SK-N-SH (cell line): ENCODE results near the gene LTC4S. TPM values are rescaled to one million over a fixed set of nuclear protein-coding genes. Genes with fewer than 3 reads are reported as not detected.
A peak's percentile ranks its signal among the peaks of the same experiment; 100 is the strongest.

Experiments
- CTCF ChIA-PET: fragments of 300-600, 350-600 bp; formaldehyde crosslinking; extraction: SDS; loops from one replicate; lab custom pipeline; 2021; lab: Yijun Ruan, JAX
- POLR2A ChIA-PET: fragments of 350-600 bp; sonication (Branson Sonifier 250); formaldehyde crosslinking; extraction: SDS; loops from one replicate; lab custom pipeline; 2020; ENCODE audit warnings: antibody characterized with exemption, inconsistent platforms; lab: Yijun Ruan, JAX
- DNase-seq: peaks from one replicate; pipeline ENCODE4 v3.0.0; 2012
- H2AFZ ChIP-seq: fragments of 200-600 bp; sonication (generic); 2 replicates; pipeline ENCODE4 v1.8.1; 2016; ENCODE audit warnings: antibody characterized with exemption, mild to moderate bottlenecking, low read depth
- H3F3A ChIP-seq: fragments of 200-600 bp; sonication (generic); replicated peaks from 2 replicates; pipeline ENCODE3; 2016; ENCODE audit warnings: antibody characterized with exemption, mild to moderate bottlenecking; ENCODE audit not compliant: insufficient read depth
- H3K27ac ChIP-seq, 2 experiments: fragments of 200-500 bp in 1 of 2; fragments of 200-600 bp in 1 of 2; sonication (Bioruptor generic) in 1 of 2; sonication (generic), shearing (Covaris generic) in 1 of 2; 2 replicates each; pipeline versions ENCODE4 v1.5.1 to v1.6.1; 2014 to 2016; ENCODE audit warnings: low read depth in 2 of 2, inconsistent platforms in 1 of 2, low read length in 1 of 2, mild to moderate bottlenecking in 1 of 2, mixed read lengths in 1 of 2
- H3K27me3 ChIP-seq: fragments of 200-600 bp; sonication (generic), shearing (Covaris generic); 2 replicates; pipeline ENCODE4 v1.6.1; 2016; ENCODE audit warnings: mixed run types; ENCODE audit not compliant: insufficient read depth
- H3K36me3 ChIP-seq, 2 experiments: fragments of 200-500 bp in 1 of 2; fragments of 200-600 bp in 1 of 2; sonication (Bioruptor generic) in 1 of 2; sonication (generic) in 1 of 2; replicated peaks in 1 of 2; 2 replicates each; pipeline versions ENCODE3 to v1.5.1; 2014 to 2016; ENCODE audit warnings: low read length in 1 of 2, mild to moderate bottlenecking in 1 of 2; ENCODE audit not compliant: insufficient read depth in 2 of 2, control insufficient read depth in 1 of 2
- H3K4me1 ChIP-seq, 2 experiments: fragments of 200-500 bp in 1 of 2; fragments of 200-600 bp in 1 of 2; sonication (Bioruptor generic) in 1 of 2; sonication (generic), shearing (Covaris generic) in 1 of 2; 2 replicates each; pipeline versions ENCODE4 v1.5.1 to v1.6.1; 2014 to 2016; ENCODE audit warnings: low read depth in 1 of 2, low read length in 1 of 2, mixed run types in 1 of 2; ENCODE audit not compliant: insufficient read depth in 2 of 2, control insufficient read depth in 1 of 2
- H3K4me2 ChIP-seq: fragments of 200-600 bp; sonication (generic), shearing (Covaris generic); 2 replicates; pipeline ENCODE4 v1.6.1; 2017; ENCODE audit warnings: mixed run types
- H3K4me3 ChIP-seq, 2 experiments: fragments of 200-500 bp in 1 of 2; fragments of 200-600 bp in 1 of 2; sonication (Bioruptor generic) in 1 of 2; sonication (generic), shearing (Covaris generic) in 1 of 2; 2 replicates each; pipeline versions ENCODE4 v1.5.1 to v1.8.1; 2014 to 2016; ENCODE audit warnings: low read depth in 2 of 2, inconsistent platforms in 1 of 2, low read length in 1 of 2, mild to moderate bottlenecking in 1 of 2, mixed read lengths in 1 of 2, moderate library complexity in 1 of 2
- H3K79me2 ChIP-seq: fragments of 200-600 bp; sonication (generic); 2 replicates; pipeline ENCODE4 v1.8.1; 2017; ENCODE audit warnings: mild to moderate bottlenecking; ENCODE audit not compliant: insufficient read depth
- H3K9ac ChIP-seq: fragments of 200-600 bp; sonication (generic); 2 replicates; pipeline ENCODE4 v1.6.1; 2017; ENCODE audit warnings: mixed run types
- H3K9me2 ChIP-seq: fragments of 200-600 bp; sonication (generic); 2 replicates; pipeline ENCODE4 v1.6.1; 2017; ENCODE audit warnings: mixed run types
- H3K9me3 ChIP-seq: fragments of 200-600 bp; sonication (generic); 2 replicates; pipeline ENCODE4 v1.6.1; 2017; ENCODE audit warnings: mixed run types, mild to moderate bottlenecking, moderate library complexity
- H4K20me1 ChIP-seq: fragments of 200-600 bp; sonication (generic); 2 replicates; pipeline ENCODE4 v1.6.1; 2017; ENCODE audit warnings: mild to moderate bottlenecking, mixed run types; ENCODE audit not compliant: insufficient read depth
- CHD2 ChIP-seq: fragments of 150-350 bp; IDR thresholded peaks from 2 replicates; pipeline ENCODE4 v1.6.1; 2018; ENCODE audit warnings: low read length; ENCODE audit not compliant: partially characterized antibody
- ELF1 ChIP-seq: IDR thresholded peaks from 2 replicates; pipeline ENCODE4 v1.4.0; 2012
- EP300 ChIP-seq, 2 experiments: IDR thresholded peaks; 2 replicates each; pipeline versions ENCODE4 v1.4.0 to v1.6.1; 2012; ENCODE audit warnings: borderline replicate concordance in 1 of 2, low read depth in 1 of 2, low read length in 1 of 2
- EZH2phosphoT487 ChIP-seq: fragments of 200-600 bp; sonication (generic); IDR thresholded peaks from 2 replicates; pipeline ENCODE4 v1.6.1; 2017; ENCODE audit warnings: low read depth, mixed run types, mild to moderate bottlenecking, antibody characterized with exemption, moderate library complexity, borderline replicate concordance
- FOSL2 ChIP-seq: IDR thresholded peaks from 2 replicates; pipeline ENCODE4 v1.4.0; 2012; ENCODE audit warnings: low read depth, mild to moderate bottlenecking, moderate library complexity, borderline replicate concordance
- FOXJ3 ChIP-seq: sonication (generic); formaldehyde crosslinking; IDR thresholded peaks from 2 replicates; pipeline ENCODE4 v1.5.1; 2020; ENCODE audit warnings: mild to moderate bottlenecking, missing genetic modification reagents
- FOXM1 ChIP-seq: IDR thresholded peaks from 2 replicates; pipeline ENCODE4 v1.4.0; 2012; ENCODE audit warnings: low read depth, mild to moderate bottlenecking
- GABPA ChIP-seq: IDR thresholded peaks from 2 replicates; pipeline ENCODE4 v1.4.0; 2012; ENCODE audit warnings: low read depth, mild to moderate bottlenecking
- GATA2 ChIP-seq: sonication (generic); formaldehyde crosslinking; IDR thresholded peaks from 2 replicates; pipeline ENCODE4 v1.5.0; 2020; ENCODE audit warnings: mild to moderate bottlenecking, missing genetic modification reagents
- JUND ChIP-seq: IDR thresholded peaks from 2 replicates; pipeline ENCODE4 v1.4.0; 2012
- MEF2A ChIP-seq: IDR thresholded peaks from 2 replicates; pipeline ENCODE4 v1.4.0; 2012; ENCODE audit warnings: low read depth, borderline replicate concordance
- NRF1 ChIP-seq: IDR thresholded peaks from 2 replicates; pipeline ENCODE4 v1.6.1; 2012; ENCODE audit warnings: low read depth, mild to moderate bottlenecking, low read length
- PBX3 ChIP-seq: IDR thresholded peaks from 2 replicates; pipeline ENCODE4; 2012
- POLR2AphosphoS5 ChIP-seq: IDR thresholded peaks from 2 replicates; pipeline ENCODE4 v1.6.1; 2012; ENCODE audit warnings: low read depth, low read length
- RAD21 ChIP-seq: IDR thresholded peaks from 2 replicates; pipeline ENCODE4 v1.6.1; 2012; ENCODE audit warnings: mild to moderate bottlenecking, low read length
- RCOR1 ChIP-seq: fragments of 150-350 bp; IDR thresholded peaks from 2 replicates; pipeline ENCODE4 v1.6.1; 2017; ENCODE audit warnings: antibody characterized with exemption, low read length
- RFX5 ChIP-seq: IDR thresholded peaks from 2 replicates; pipeline ENCODE4 v1.6.1; 2012; ENCODE audit warnings: mild to moderate bottlenecking, improper control_type of control experiment, low read length
- RXRA ChIP-seq: IDR thresholded peaks from 2 replicates; pipeline ENCODE4 v1.4.0; 2012; ENCODE audit warnings: low read depth, mild to moderate bottlenecking, borderline replicate concordance
- SIN3A ChIP-seq: IDR thresholded peaks from 2 replicates; pipeline ENCODE4 v1.6.1; 2012; ENCODE audit warnings: low read depth, mild to moderate bottlenecking, low read length, moderate library complexity, borderline replicate concordance
- SMC3 ChIP-seq: IDR thresholded peaks from 2 replicates; pipeline ENCODE4 v1.6.1; 2012; ENCODE audit warnings: low read depth, low read length, improper control_type of control experiment
- TCF12 ChIP-seq: IDR thresholded peaks from 2 replicates; pipeline ENCODE4 v1.4.0; 2012
- YY1 ChIP-seq: IDR thresholded peaks from 2 replicates; pipeline ENCODE4 v1.4.0; 2012; ENCODE audit warnings: low read depth, mild to moderate bottlenecking
- WGBS: methylation state at CpG from one replicate; pipeline ENCODE4 v1.1.6; 2017; ENCODE audit warnings: low lambda C conversion rate; 5-methylcytosine and 5-hydroxymethylcytosine counted together
- polyA plus RNA-seq, 3 experiments: library from polyadenylated mRNA; depleted of rRNA; stranded (reverse); fragments of >200 nt; gene quantifications; 2 replicates each; pipeline ENCODE4 v1.2.3, GENCODE V29; 2012
- TF ChIP-seq, protein P1 (sequence below): fragments of 200-600 bp; sonication (generic); IDR thresholded peaks from 2 replicates; pipeline ENCODE4 v1.6.1; 2017; ENCODE audit warnings: antibody characterized with exemption, mild to moderate bottlenecking, moderate library complexity
- TF ChIP-seq, protein P2 (sequence below): IDR thresholded peaks from 2 replicates; pipeline ENCODE4 v1.4.0; 2012; ENCODE audit warnings: low read depth, borderline replicate concordance
- TF ChIP-seq, protein P3 (sequence below): fragments of 150-350 bp; IDR thresholded peaks from 2 replicates; pipeline ENCODE4 v1.6.1; 2016; ENCODE audit warnings: mild to moderate bottlenecking, low read depth, low read length

The LTC4S gene
- polyA plus RNA-seq, 1 of the 3 experiments (the other 2 are of a cell fraction) = 0.43 TPM

DNA sequence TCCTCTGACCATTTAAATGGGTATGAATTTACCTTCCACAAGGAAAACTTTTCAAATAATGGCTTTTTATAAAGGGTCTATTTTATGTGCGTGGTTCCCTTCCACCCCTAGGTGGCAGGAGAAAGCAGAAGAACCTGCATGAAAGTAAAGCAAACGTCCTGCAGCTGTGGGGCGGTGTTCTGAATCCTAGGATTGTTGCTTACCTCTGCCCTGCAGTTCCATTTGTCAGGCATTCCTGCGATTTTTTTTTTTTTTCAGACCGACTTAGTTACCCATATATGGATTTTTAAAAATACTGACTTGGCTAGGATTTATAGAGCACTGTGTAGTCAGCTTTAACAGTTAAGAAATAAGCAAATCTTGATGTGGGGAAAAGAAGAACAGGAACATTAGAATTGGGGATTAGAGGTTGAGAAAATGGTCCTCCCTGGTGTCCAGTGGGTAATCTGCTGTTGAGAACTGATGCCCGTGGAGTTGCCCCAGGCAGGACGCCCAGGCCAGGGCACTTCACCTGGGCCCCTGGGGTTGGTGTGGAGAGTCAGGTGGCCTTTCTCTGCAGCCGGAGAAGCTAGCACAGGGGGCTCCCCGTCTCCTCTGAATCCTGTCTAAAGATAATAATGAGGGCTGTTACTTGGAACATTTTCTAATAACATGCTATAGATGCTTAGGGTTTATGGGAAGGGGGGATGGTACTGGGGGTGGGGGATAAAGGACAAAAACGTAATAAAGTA lies 30.4 kb upstream of the LTC4S start:
- no peak overlapping the region for H2AFZ ChIP-seq
- peaks cover 74% of the 10 kb centered on the region for H3K79me2 ChIP-seq
- H3K9me3 ChIP-seq = no peaks in the 10 kb centered on the region
- ChIA-PET CTCF (interaction anchor here (0.6 to 3.1 kb wide), 33 partner anchors 9 to 436 kb away, joined by 3 to 67 read pairs (median 4); partner anchors contain the start of gene LTC4S), POLR2A (interaction anchor here (1.0 kb wide), 1 partner anchor 31 kb away, joined by 3 read pairs; the partner anchor contains the start of gene LTC4S)
- H3K27ac ChIP-seq = peak overlapping the region; percentile 54 to 88
- H3F3A ChIP-seq = peaks cover 44% of the 10 kb centered on the region
- H3K36me3 ChIP-seq = peaks cover 9 to 12% of the 10 kb centered on the region in 2 experiments
- no peaks in the 10 kb centered on the region for H3K9me2 ChIP-seq
- H3K4me2 ChIP-seq = peak overlapping the region; percentile 70
- peaks cover 38 to 54% of the 10 kb centered on the region in 2 experiments for H3K4me1 ChIP-seq
- 34% methylated on average over 10 of the region's 10 CpGs for WGBS
- DNase-seq = peak; percentile 84
- H3K27me3 ChIP-seq = no peaks in the 10 kb centered on the region
- peaks cover 46% of the 10 kb centered on the region for H4K20me1 ChIP-seq
- no peak overlapping the region for H3K9ac ChIP-seq
- peak overlapping the region in 1 of 2 experiments; percentile 34; a peak in 1 of 4 replicates for H3K4me3 ChIP-seq
- TF ChIP-seq YY1 (peak; percentile 20; the same call in 1 of the 2 replicates), PBX3 (no peak), RAD21 (peak; percentile 82), ELF1 (no peak), GABPA (no peak), FOSL2 (no peak), FOXM1 (no peak), SIN3A (no peak), RFX5 (no peak), TCF12 (no peak), SMC3 (peak; percentile 54; the same call in 1 of the 2 replicates), NRF1 (0 out of 2 replicates have a peak, but pooled peaks have one; percentile 5), RCOR1 (peak; percentile 44; the same call in 1 of the 2 replicates), RXRA (no peak), EZH2phosphoT487 (no peak), POLR2AphosphoS5 (no peak), MEF2A (no peak), CHD2 (peak; percentile 20), EP300 (IDR thresholded peaks at IDR 0.05; ENCODE audit: borderline replicate concordance in 1 of 2, low read depth in 1 of 2, low read length in 1 of 2) (no peak), GATA2 (no peak), FOXJ3 (no peak), JUND (no peak)
- TF ChIP-seq, protein P1, sequence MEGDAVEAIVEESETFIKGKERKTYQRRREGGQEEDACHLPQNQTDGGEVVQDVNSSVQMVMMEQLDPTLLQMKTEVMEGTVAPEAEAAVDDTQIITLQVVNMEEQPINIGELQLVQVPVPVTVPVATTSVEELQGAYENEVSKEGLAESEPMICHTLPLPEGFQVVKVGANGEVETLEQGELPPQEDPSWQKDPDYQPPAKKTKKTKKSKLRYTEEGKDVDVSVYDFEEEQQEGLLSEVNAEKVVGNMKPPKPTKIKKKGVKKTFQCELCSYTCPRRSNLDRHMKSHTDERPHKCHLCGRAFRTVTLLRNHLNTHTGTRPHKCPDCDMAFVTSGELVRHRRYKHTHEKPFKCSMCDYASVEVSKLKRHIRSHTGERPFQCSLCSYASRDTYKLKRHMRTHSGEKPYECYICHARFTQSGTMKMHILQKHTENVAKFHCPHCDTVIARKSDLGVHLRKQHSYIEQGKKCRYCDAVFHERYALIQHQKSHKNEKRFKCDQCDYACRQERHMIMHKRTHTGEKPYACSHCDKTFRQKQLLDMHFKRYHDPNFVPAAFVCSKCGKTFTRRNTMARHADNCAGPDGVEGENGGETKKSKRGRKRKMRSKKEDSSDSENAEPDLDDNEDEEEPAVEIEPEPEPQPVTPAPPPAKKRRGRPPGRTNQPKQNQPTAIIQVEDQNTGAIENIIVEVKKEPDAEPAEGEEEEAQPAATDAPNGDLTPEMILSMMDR = peak; percentile 95
- TF ChIP-seq, protein P2, sequence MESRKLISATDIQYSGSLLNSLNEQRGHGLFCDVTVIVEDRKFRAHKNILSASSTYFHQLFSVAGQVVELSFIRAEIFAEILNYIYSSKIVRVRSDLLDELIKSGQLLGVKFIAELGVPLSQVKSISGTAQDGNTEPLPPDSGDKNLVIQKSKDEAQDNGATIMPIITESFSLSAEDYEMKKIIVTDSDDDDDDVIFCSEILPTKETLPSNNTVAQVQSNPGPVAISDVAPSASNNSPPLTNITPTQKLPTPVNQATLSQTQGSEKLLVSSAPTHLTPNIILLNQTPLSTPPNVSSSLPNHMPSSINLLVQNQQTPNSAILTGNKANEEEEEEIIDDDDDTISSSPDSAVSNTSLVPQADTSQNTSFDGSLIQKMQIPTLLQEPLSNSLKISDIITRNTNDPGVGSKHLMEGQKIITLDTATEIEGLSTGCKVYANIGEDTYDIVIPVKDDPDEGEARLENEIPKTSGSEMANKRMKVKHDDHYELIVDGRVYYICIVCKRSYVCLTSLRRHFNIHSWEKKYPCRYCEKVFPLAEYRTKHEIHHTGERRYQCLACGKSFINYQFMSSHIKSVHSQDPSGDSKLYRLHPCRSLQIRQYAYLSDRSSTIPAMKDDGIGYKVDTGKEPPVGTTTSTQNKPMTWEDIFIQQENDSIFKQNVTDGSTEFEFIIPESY = no peak
- TF ChIP-seq, protein P3, sequence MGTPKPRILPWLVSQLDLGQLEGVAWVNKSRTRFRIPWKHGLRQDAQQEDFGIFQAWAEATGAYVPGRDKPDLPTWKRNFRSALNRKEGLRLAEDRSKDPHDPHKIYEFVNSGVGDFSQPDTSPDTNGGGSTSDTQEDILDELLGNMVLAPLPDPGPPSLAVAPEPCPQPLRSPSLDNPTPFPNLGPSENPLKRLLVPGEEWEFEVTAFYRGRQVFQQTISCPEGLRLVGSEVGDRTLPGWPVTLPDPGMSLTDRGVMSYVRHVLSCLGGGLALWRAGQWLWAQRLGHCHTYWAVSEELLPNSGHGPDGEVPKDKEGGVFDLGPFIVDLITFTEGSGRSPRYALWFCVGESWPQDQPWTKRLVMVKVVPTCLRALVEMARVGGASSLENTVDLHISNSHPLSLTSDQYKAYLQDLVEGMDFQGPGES = no peak
